HepG2 (cell line): ENCODE measurements around the gene NPHS1. TPM values are rescaled to one million over a fixed set of nuclear protein-coding genes. Genes with fewer than 3 reads are reported as not detected.

Source experiments
- ARHGAP35 ChIP-seq: sonication (generic); formaldehyde crosslinking; IDR thresholded peaks from 2 replicates; pipeline ENCODE4 v1.9.0; 2022; ENCODE audit warnings: mild to moderate bottlenecking, inconsistent platforms, moderate library complexity, missing genetic modification reagents, borderline replicate concordance
- DZIP1 ChIP-seq: sonication (generic); formaldehyde crosslinking; IDR thresholded peaks from 2 replicates; pipeline ENCODE4 v1.5.0; 2020; ENCODE audit warnings: mild to moderate bottlenecking, missing genetic modification reagents
- ELF3 ChIP-seq: IDR thresholded peaks from 2 replicates; pipeline ENCODE4 v1.6.1; 2016; ENCODE audit warnings: missing genetic modification reagents, missing compliant biosample characterization
- KDM2A ChIP-seq: sonication (generic); formaldehyde crosslinking; IDR thresholded peaks from 2 replicates; pipeline ENCODE4 v1.4.0; 2020; ENCODE audit warnings: low read depth, missing genetic modification reagents, borderline replicate concordance
- KDM5B ChIP-seq: sonication (generic); formaldehyde crosslinking; IDR thresholded peaks from 2 replicates; pipeline ENCODE4 v1.4.0; 2020; ENCODE audit warnings: missing genetic modification reagents, mild to moderate bottlenecking, borderline replicate concordance
- KDM6A ChIP-seq: IDR thresholded peaks from 2 replicates; pipeline ENCODE4 v1.6.1; 2016; ENCODE audit warnings: low read depth
- PBX3 ChIP-seq: sonication (generic); formaldehyde crosslinking; IDR thresholded peaks from 2 replicates; pipeline ENCODE4 v1.8.1; 2023; ENCODE audit warnings: missing genetic modification reagents, inconsistent platforms, borderline replicate concordance
- SNAI1 ChIP-seq: sonication (generic); formaldehyde crosslinking; IDR thresholded peaks from 2 replicates; pipeline ENCODE4 v1.5.0; 2020; ENCODE audit warnings: mild to moderate bottlenecking, missing genetic modification reagents, borderline replicate concordance
- SNAPC2 ChIP-seq: sonication (generic); formaldehyde crosslinking; IDR thresholded peaks from 2 replicates; pipeline ENCODE4 v1.8.1; 2022; ENCODE audit warnings: mild to moderate bottlenecking, missing genetic modification reagents
- SOX13 ChIP-seq, 3 experiments: fragments of 450-650 bp in 1 of 3; sonication (generic) in 1 of 3; formaldehyde crosslinking in 1 of 3; IDR thresholded peaks in 2 of 3; conservative IDR thresholded peaks in 1 of 3; 2 replicates each; pipeline versions ENCODE4 v1.5.0 to v1.6.1; 2016 to 2020; ENCODE audit warnings: antibody characterized with exemption in 1 of 3, mild to moderate bottlenecking in 1 of 3, missing compliant biosample characterization in 1 of 3, missing genetic modification reagents in 1 of 3, moderate library complexity in 1 of 3
- TARDBP ChIP-seq: sonication (generic); formaldehyde crosslinking; IDR thresholded peaks from 2 replicates; pipeline ENCODE4 v1.8.0; 2022; ENCODE audit warnings: mild to moderate bottlenecking, missing genetic modification reagents
- TOE1 ChIP-seq: sonication (generic); formaldehyde crosslinking; IDR thresholded peaks from 2 replicates; pipeline ENCODE4 v1.4.0; 2020; ENCODE audit warnings: mild to moderate bottlenecking, missing genetic modification reagents
- ZFP41 ChIP-seq: sonication (generic); formaldehyde crosslinking; IDR thresholded peaks from 2 replicates; pipeline ENCODE4 v1.4.0; 2020; ENCODE audit warnings: mild to moderate bottlenecking, missing genetic modification reagents, borderline replicate concordance
- ZFP82 ChIP-seq: sonication (generic); formaldehyde crosslinking; IDR thresholded peaks from 2 replicates; pipeline ENCODE4 v1.5.1; 2020; ENCODE audit warnings: mild to moderate bottlenecking, missing genetic modification reagents, borderline replicate concordance
- ZNF281 ChIP-seq: sonication (generic); formaldehyde crosslinking; IDR thresholded peaks from 2 replicates; pipeline ENCODE4 v1.4.0; 2020; ENCODE audit warnings: missing genetic modification reagents, borderline replicate concordance
- ZNF550 ChIP-seq: sonication (generic); formaldehyde crosslinking; IDR thresholded peaks from 2 replicates; pipeline ENCODE4 v1.4.0; 2020; ENCODE audit warnings: mild to moderate bottlenecking, missing genetic modification reagents, borderline replicate concordance
- ZNF761 ChIP-seq: sonication (generic); formaldehyde crosslinking; conservative IDR thresholded peaks from 2 replicates; pipeline ENCODE4 v1.4.0; 2020; ENCODE audit warnings: mild to moderate bottlenecking, missing genetic modification reagents
- ZNF768 ChIP-seq: sonication (generic); formaldehyde crosslinking; IDR thresholded peaks from 2 replicates; pipeline ENCODE4 v1.4.0; 2020; ENCODE audit warnings: missing genetic modification reagents
- ZSCAN12 ChIP-seq: sonication (generic); formaldehyde crosslinking; IDR thresholded peaks from 2 replicates; pipeline ENCODE4 v1.9.0; 2021; ENCODE audit warnings: mild to moderate bottlenecking, missing genetic modification reagents
- polyA plus RNA-seq, 8 experiments: library from polyadenylated mRNA; depleted of rRNA in 3 of 8; stranded (reverse) in 7 of 8; unstranded in 1 of 8; fragments of >200 nt; fragmentation: Illumina TruSeq in 4 of 8; extraction: Trizol in 4 of 8; gene quantifications; 2 replicates each; pipeline versions ENCODE4 v1.2.1 to v1.2.3, GENCODE V29; 2011 to 2016; ENCODE audit warnings: low read depth in 4 of 8, missing spikeins in 1 of 8, mixed read lengths in 1 of 8; ENCODE audit not compliant: insufficient read depth in 1 of 8
- total RNA-seq, 5 experiments: library from RNA; depleted of rRNA; stranded (reverse); fragments of >200 nt; fragmentation: Illumina TruSeq; extraction: Trizol; gene quantifications; 2 replicates each; pipeline ENCODE4 v1.2.3, GENCODE V29; 2016; ENCODE audit warnings: low read depth in 1 of 5

NPHS1 gene
- total and polyA plus RNA-seq, 2 of the 13 experiments (the other 11 are each of a cell fraction or from before 2014, with no cell fraction given) = not detected

- TF ChIP-seq ZNF281 (CRISPR knock-in tag) (no peak), KDM2A (CRISPR knock-in tag) (no peak; the same call in 1 of the 2 replicates), ZSCAN12 (no peak), SNAPC2 (CRISPR knock-in tag) (no peak), ZFP41 (no peak), SNAI1 (CRISPR knock-in tag) (no peak), ZNF550 (no peak), KDM5B (CRISPR knock-in tag) (no peak), ELF3 (CRISPR knock-in tag) (no peak), KDM6A (CRISPR knock-in tag) (no peak), SOX13 (IDR thresholded peaks at IDR 0.05) (no peak), SOX13 (CRISPR knock-in tag; conservative IDR thresholded peaks at IDR 0.05 in 1 of 2, IDR thresholded peaks at IDR 0.05 in 1 of 2) (peak in 1 of 2 experiments; percentile 36; a peak in 1 of 4 replicates), PBX3 (CRISPR knock-in tag) (no peak), ZFP82 (no peak), DZIP1 (CRISPR knock-in tag) (no peak), TARDBP (CRISPR knock-in tag) (peak; percentile 55; the same call in 1 of the 2 replicates), ARHGAP35 (CRISPR knock-in tag) (no peak), TOE1 (CRISPR knock-in tag) (no peak), ZNF768 (CRISPR knock-in tag) (peak; percentile 30; the same call in 1 of the 2 replicates), ZNF761 (CRISPR knock-in tag) (no peak)
Measured at GRCh38 chr19:35860818-35861639, 8.7 kb upstream of the NPHS1 start (continued).
